B cell (primary cell): Measurements from ENCODE around the gene NAMPT. TPM values are rescaled to one million over a fixed set of nuclear protein-coding genes. Genes with fewer than 3 reads are reported as not detected.
A peak's percentile ranks its signal among the peaks of the same experiment; 100 is the strongest.

Source experiments
- ATAC-seq: fragments of 200-7000 bp; cut with Tn5 transposase; one replicate; pipeline ENCODE4 v1.10.0; 2021; ENCODE audit warnings: low read depth, mild to moderate bottlenecking, moderate number of reproducible peaks, moderate library complexity
- CTCF ChIA-PET: fragments of 350-600 bp; sonication (Branson Sonifier 250); formaldehyde crosslinking; loops from one replicate; lab custom pipeline; 2021; ENCODE audit warnings: antibody characterized with exemption, inconsistent platforms; lab: Charles Lee
- POLR2A ChIA-PET: fragments of 350-600 bp; sonication (Branson Sonifier 250); formaldehyde crosslinking; loops from one replicate; lab custom pipeline; 2021; ENCODE audit warnings: antibody characterized with exemption; lab: Charles Lee
- DNase-seq: peaks from one replicate; pipeline ENCODE4 v3.0.0; 2013
- H2AFZ ChIP-seq: 2 replicates; pipeline ENCODE4 v1.6.1; 2012; ENCODE audit warnings: mild to moderate bottlenecking, low read depth, low read length; ENCODE audit not compliant: insufficient read depth, poor library complexity, severe bottlenecking
- H3K27ac ChIP-seq, 2 donors: 1 replicate in 1 of 2; 2 replicates in 1 of 2; pipeline ENCODE4 v1.5.1; 2012 to 2013; ENCODE audit warnings: low read length in 2 of 2, mild to moderate bottlenecking in 2 of 2, moderate library complexity in 1 of 2
- H3K27me3 ChIP-seq, 4 experiments: fragments of 200-600 bp in 1 of 4; sonication (generic) in 1 of 4; replicated peaks in 1 of 4; 1 replicate in 2 of 4; 2 replicates in 2 of 4; pipeline versions ENCODE4 v1.6.1 to v1.7.0; 2013 to 2016; ENCODE audit warnings: low read length in 3 of 4, mild to moderate bottlenecking in 2 of 4, mixed read lengths in 1 of 4, moderate library complexity in 1 of 4; ENCODE audit not compliant: insufficient read depth in 4 of 4, control insufficient read depth in 3 of 4; ENCODE audit errors: control extremely low read depth in 1 of 4
- H3K36me3 ChIP-seq, 2 experiments: replicated peaks in 1 of 2; 1 replicate in 1 of 2; 2 replicates in 1 of 2; pipeline versions ENCODE4 v1.6.1 to v1.7.1; 2013; ENCODE audit warnings: low read length in 1 of 2; ENCODE audit not compliant: insufficient read depth in 2 of 2, control insufficient read depth in 1 of 2; ENCODE audit errors: control extremely low read depth in 1 of 2, extremely low read depth in 1 of 2
- H3K4me1 ChIP-seq, 2 donors: fragments of 200-600 bp in 1 of 2; sonication (generic) in 1 of 2; 1 replicate in 1 of 2; 2 replicates in 1 of 2; pipeline versions ENCODE4 v1.5.1 to v1.6.1; 2013 to 2017; ENCODE audit warnings: low read length in 2 of 2; ENCODE audit not compliant: control insufficient read depth in 2 of 2, insufficient read depth in 2 of 2
- H3K4me2 ChIP-seq: replicated peaks from 2 replicates; pipeline ENCODE3; 2012; ENCODE audit warnings: mild to moderate bottlenecking, low read depth, low read length; ENCODE audit not compliant: poor library complexity, severe bottlenecking
- H3K4me3 ChIP-seq, 5 experiments: fragments of 200-600 bp in 1 of 5; sonication (generic) in 1 of 5; 1 replicate in 3 of 5; 2 replicates in 2 of 5; pipeline versions ENCODE4 v1.5.1 to v1.7.0; 2011 to 2016; ENCODE audit warnings: low read length in 4 of 5, mild to moderate bottlenecking in 4 of 5, low read depth in 2 of 5, control low read depth in 1 of 5, moderate library complexity in 1 of 5; ENCODE audit not compliant: insufficient read depth in 1 of 5; ENCODE audit errors: control extremely low read depth in 1 of 5, extremely low read depth in 1 of 5
- H3K79me2 ChIP-seq: fragments of 200-600 bp; sonication (generic); one replicate; pipeline ENCODE4 v1.6.0; 2016; ENCODE audit warnings: low read length; ENCODE audit not compliant: control insufficient read depth, insufficient read depth
- H3K9ac ChIP-seq: fragments of 200-600 bp; sonication (generic); 2 replicates; pipeline ENCODE4 v1.6.1; 2017; ENCODE audit warnings: mild to moderate bottlenecking, low read length, moderate library complexity
- H3K9me3 ChIP-seq, 3 donors: one replicate each; pipeline versions ENCODE4 v1.6.1 to v1.7.1; 2013; ENCODE audit warnings: low read length in 2 of 3; ENCODE audit not compliant: control insufficient read depth in 2 of 3, insufficient read depth in 1 of 3; ENCODE audit errors: control extremely low read depth in 1 of 3
- H4K20me1 ChIP-seq: 2 replicates; pipeline ENCODE4 v1.6.0; 2012; ENCODE audit warnings: mild to moderate bottlenecking, low read length; ENCODE audit not compliant: insufficient read depth, control insufficient read depth, poor library complexity, severe bottlenecking
- H3K27ac Mint-ChIP-seq: one replicate; pipeline ENCODE4 v1.8.0; 2021; ENCODE audit warnings: mixed read lengths
- H3K27me3 Mint-ChIP-seq: one replicate; pipeline ENCODE4 v1.8.0; 2021; ENCODE audit warnings: mixed read lengths
- H3K4me1 Mint-ChIP-seq: one replicate; pipeline ENCODE4 v1.8.0; 2021; ENCODE audit warnings: mixed read lengths
- H3K4me3 Mint-ChIP-seq: one replicate; pipeline ENCODE4 v1.8.0; 2021; ENCODE audit warnings: mixed read lengths
- H3K9me3 Mint-ChIP-seq: one replicate; pipeline ENCODE4 v1.8.0; 2022; ENCODE audit warnings: mixed read lengths; ENCODE audit not compliant: insufficient read depth
- EZH2 ChIP-seq: IDR thresholded peaks from 2 replicates; pipeline ENCODE4 v1.6.1; 2012; ENCODE audit warnings: borderline replicate concordance, low read depth, mild to moderate bottlenecking, moderate library complexity, low read length; ENCODE audit not compliant: insufficient read depth, poor library complexity, severe bottlenecking
- WGBS: methylation state at CpG from one replicate; pipeline ENCODE4 v1.1.5; 2013; ENCODE audit warnings: missing lambda C conversion rate; ENCODE audit not compliant: insufficient coverage; 5-methylcytosine and 5-hydroxymethylcytosine counted together
- intact Hi-C: fragments of 100-400 bp; cut with micrococcal nuclease; formaldehyde crosslinking; loops from one replicate; pipeline ENCODE4 v1.10.0; 2022
- polyA plus RNA-seq: library from polyadenylated mRNA; depleted of rRNA; stranded (reverse); fragments of >200 nt; gene quantifications from 2 replicates; pipeline ENCODE4 v1.2.3, GENCODE V29; 2012
- total RNA-seq, 2 donors: library from RNA; stranded (reverse); fragments of 120-200 nt in 1 of 2; gene quantifications; 1 replicate in 1 of 2; 2 replicates in 1 of 2; pipeline versions ENCODE4 v1.2.3 to v1.2.4, GENCODE V29; 2013 to 2022
- TF ChIP-seq, protein P1 (sequence below): fragments of 200-600 bp; IDR thresholded peaks from one replicate; pipeline ENCODE4 v1.8.0; 2022; ENCODE audit warnings: antibody characterized with exemption, mild to moderate bottlenecking

NAMPT gene
- total and polyA plus RNA-seq, 2 donors (not counting 1 experiment from before 2014, with no cell fraction given), result 11.6 to 48.8 TPM

DNA sequence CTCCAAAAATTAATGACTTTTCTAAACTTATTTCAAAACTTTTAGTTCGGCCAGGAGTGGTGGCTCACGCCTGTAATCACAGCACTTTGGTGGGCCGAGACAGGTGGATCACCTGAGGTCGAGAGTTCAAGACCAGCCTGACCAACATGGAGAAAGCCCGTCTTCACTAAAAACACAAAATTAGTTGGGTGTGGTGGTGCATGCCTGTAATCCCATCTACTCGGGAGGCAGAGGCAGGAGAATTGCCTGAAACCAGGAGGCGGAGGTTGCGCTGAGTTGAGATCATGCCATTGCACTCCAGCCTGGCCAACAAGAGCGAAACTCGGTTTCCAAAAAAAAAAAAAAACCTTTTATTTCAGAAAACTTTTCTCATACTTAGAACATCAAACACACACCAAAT, 8.3 kb downstream of the NAMPT start:
- Histone ChIP-seq H3K9ac (no peak overlapping the region), H3K4me2 (no peak overlapping the region), H3K27me3 (no peaks in the 10 kb centered on the region), H3K79me2 (peaks cover 30% of the 10 kb centered on the region), H3K4me3 (no peak overlapping the region), H3K27ac (no peak overlapping the region), H3K4me1 (no peaks in the 10 kb centered on the region), H4K20me1 (peaks cover 26% of the 10 kb centered on the region), H3K9me3 (no peaks in the 10 kb centered on the region), H2AFZ (no peak overlapping the region), H3K36me3 (peaks cover 12 to 22% of the 10 kb centered on the region in 2 experiments)
- no peaks in the 10 kb centered on the region for H3K9me3 Mint-ChIP-seq
- intact Hi-C loops, result no loop called here
- TF ChIP-seq, protein P1, sequence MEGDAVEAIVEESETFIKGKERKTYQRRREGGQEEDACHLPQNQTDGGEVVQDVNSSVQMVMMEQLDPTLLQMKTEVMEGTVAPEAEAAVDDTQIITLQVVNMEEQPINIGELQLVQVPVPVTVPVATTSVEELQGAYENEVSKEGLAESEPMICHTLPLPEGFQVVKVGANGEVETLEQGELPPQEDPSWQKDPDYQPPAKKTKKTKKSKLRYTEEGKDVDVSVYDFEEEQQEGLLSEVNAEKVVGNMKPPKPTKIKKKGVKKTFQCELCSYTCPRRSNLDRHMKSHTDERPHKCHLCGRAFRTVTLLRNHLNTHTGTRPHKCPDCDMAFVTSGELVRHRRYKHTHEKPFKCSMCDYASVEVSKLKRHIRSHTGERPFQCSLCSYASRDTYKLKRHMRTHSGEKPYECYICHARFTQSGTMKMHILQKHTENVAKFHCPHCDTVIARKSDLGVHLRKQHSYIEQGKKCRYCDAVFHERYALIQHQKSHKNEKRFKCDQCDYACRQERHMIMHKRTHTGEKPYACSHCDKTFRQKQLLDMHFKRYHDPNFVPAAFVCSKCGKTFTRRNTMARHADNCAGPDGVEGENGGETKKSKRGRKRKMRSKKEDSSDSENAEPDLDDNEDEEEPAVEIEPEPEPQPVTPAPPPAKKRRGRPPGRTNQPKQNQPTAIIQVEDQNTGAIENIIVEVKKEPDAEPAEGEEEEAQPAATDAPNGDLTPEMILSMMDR, result no peak
- TF ChIP-seq EZH2, result no peak
- ATAC-seq, result no peak
- CTCF ChIA-PET, result no interaction called here
- H3K4me3 Mint-ChIP-seq, result no peak overlapping the region
- POLR2A ChIA-PET, result no interaction called here
- DNase-seq, result no peak
- no peak overlapping the region for H3K27ac Mint-ChIP-seq
- no CpG with 5 or more reads among the region's 10 CpGs for WGBS
- peaks cover 19% of the 10 kb centered on the region for H3K4me1 Mint-ChIP-seq
- no peaks in the 10 kb centered on the region for H3K27me3 Mint-ChIP-seq

DNA sequence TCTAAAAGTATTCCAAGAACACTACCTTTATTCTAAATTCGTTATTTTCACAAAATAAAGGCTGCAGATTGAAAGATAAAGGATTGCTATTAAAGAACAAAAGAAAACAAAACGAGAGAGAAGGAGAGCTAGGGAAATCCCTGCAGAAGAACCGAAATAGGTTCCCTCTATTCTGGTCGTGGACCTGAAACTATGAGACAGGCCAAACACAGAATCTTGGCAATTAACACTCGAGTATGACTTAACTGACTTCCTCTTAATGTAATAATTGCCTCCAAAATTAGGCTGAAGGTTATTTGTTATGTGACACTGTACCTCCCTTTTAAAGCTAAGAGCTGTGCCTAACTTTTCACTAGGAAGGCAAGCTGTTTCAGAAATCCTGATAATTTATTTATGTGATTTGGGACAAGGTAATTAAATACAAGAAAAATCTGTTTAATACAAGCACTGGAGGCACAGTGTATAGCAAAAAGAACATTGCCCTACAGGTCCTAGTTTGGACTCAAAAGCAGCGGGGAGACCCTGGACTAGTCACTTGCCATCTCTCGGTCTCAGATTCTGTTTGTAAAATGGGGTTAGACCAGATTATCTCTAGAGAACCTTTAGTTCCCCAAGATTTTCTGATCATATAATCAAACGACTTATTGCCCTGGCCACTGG, 11.6 kb downstream of the NAMPT start:
- POLR2A ChIA-PET, result no interaction called here
- TF ChIP-seq, protein P1, result no peak
- TF ChIP-seq EZH2, result no peak
- no peaks in the 10 kb centered on the region for H3K9me3 ChIP-seq
- WGBS, result 96% methylated on average over 3 of the region's 8 CpGs
- Mint-ChIP-seq H3K27ac (peak overlapping the region; percentile 32), H3K27me3 (no peaks in the 10 kb centered on the region), H3K9me3 (no peaks in the 10 kb centered on the region), H3K4me1 (peaks cover 2% of the 10 kb centered on the region), H3K4me3 (no peak overlapping the region)
- H3K9ac ChIP-seq, result no peak overlapping the region
- ATAC-seq (no peak), DNase-seq (no peak)
- H3K4me1 ChIP-seq, result no peaks in the 10 kb centered on the region
- intact Hi-C loops, result no loop called here
- H4K20me1 ChIP-seq, result no peaks in the 10 kb centered on the region
- no peak overlapping the region for H3K27ac ChIP-seq
- peaks cover 17 to 34% of the 10 kb centered on the region in 2 experiments for H3K36me3 ChIP-seq
- no peak overlapping the region for H3K4me3 ChIP-seq
- H2AFZ ChIP-seq, result no peak overlapping the region
- H3K4me2 ChIP-seq, result no peak overlapping the region
- peaks cover 4% of the 10 kb centered on the region for H3K79me2 ChIP-seq
- no peaks in the 10 kb centered on the region for H3K27me3 ChIP-seq
- CTCF ChIA-PET, result no interaction called here
